Neural progenitor cell (in vitro differentiated cells): ENCODE results near the gene NFKB1. TPM values are rescaled to one million over a fixed set of nuclear protein-coding genes. Genes with fewer than 3 reads are reported as not detected.

Source experiments
- DNase-seq: peaks from one replicate; pipeline ENCODE4 v3.0.0-alpha.2; 2016; ENCODE audit warnings: low spot score
- H2AFZ ChIP-seq: fragments of 200-600 bp; sonication (generic); replicated peaks from 2 replicates; pipeline ENCODE4 v1.6.1; 2016; ENCODE audit warnings: antibody characterized with exemption
- H3F3A ChIP-seq: fragments of 200-600 bp; sonication (generic); 2 replicates; pipeline ENCODE4 v1.6.1; 2016; ENCODE audit warnings: antibody characterized with exemption, low read depth
- H3K27ac ChIP-seq: fragments of 200-600 bp; sonication (generic); 2 replicates; pipeline ENCODE4 v1.5.1; 2016; ENCODE audit warnings: mild to moderate bottlenecking
- H3K27me3 ChIP-seq: fragments of 200-600 bp; sonication (generic); 2 replicates; pipeline ENCODE4 v1.6.1; 2016; ENCODE audit warnings: mild to moderate bottlenecking, moderate library complexity
- H3K36me3 ChIP-seq: fragments of 200-600 bp; sonication (generic); 2 replicates; pipeline ENCODE4 v1.5.1; 2016
- H3K4me1 ChIP-seq: fragments of 200-600 bp; sonication (generic); 2 replicates; pipeline ENCODE4 v1.6.1; 2016; ENCODE audit warnings: mixed run types
- H3K4me2 ChIP-seq: fragments of 200-600 bp; sonication (generic); 2 replicates; pipeline ENCODE4 v1.6.1; 2016
- H3K4me3 ChIP-seq: fragments of 200-600 bp; sonication (generic); 2 replicates; pipeline ENCODE4 v1.5.1; 2016
- H3K79me2 ChIP-seq: fragments of 200-600 bp; sonication (generic); 2 replicates; pipeline ENCODE4 v1.6.1; 2016; ENCODE audit warnings: low read depth
- H3K9ac ChIP-seq: fragments of 200-600 bp; sonication (generic); 2 replicates; pipeline ENCODE4 v1.6.1; 2016
- H3K9me3 ChIP-seq: fragments of 200-600 bp; sonication (generic); 2 replicates; pipeline ENCODE4 v1.5.1; 2016; ENCODE audit warnings: low read depth
- H4K20me1 ChIP-seq: fragments of 200-600 bp; sonication (generic); 2 replicates; pipeline ENCODE4 v1.6.1; 2016; ENCODE audit warnings: low read depth
- H3K27ac Mint-ChIP-seq: 3 replicates; pipeline ENCODE4 v1.8.0; 2021; ENCODE audit warnings: mixed read lengths
- H3K27me3 Mint-ChIP-seq: 2 replicates; pipeline ENCODE4 v1.8.0; 2022; ENCODE audit warnings: low read depth, mild to moderate bottlenecking, inconsistent platforms, moderate library complexity, mixed read lengths; ENCODE audit not compliant: insufficient read depth
- H3K36me3 Mint-ChIP-seq: 3 replicates; pipeline ENCODE4 v1.8.0; 2021; ENCODE audit warnings: mixed read lengths
- H3K4me1 Mint-ChIP-seq: 3 replicates; pipeline ENCODE4 v1.8.0; 2021; ENCODE audit warnings: mixed read lengths
- H3K4me3 Mint-ChIP-seq: 3 replicates; pipeline ENCODE4 v1.8.0; 2021; ENCODE audit warnings: mild to moderate bottlenecking, moderate library complexity, mixed read lengths
- H3K9me3 Mint-ChIP-seq: 3 replicates; pipeline ENCODE4 v1.8.0; 2020; ENCODE audit warnings: mixed read lengths
- EZH2 ChIP-seq: fragments of 200-600 bp; sonication (generic); IDR thresholded peaks from 2 replicates; pipeline ENCODE4 v1.6.1; 2017; ENCODE audit warnings: antibody characterized with exemption, mild to moderate bottlenecking, moderate library complexity
- EZH2phosphoT487 ChIP-seq: fragments of 200-600 bp; sonication (generic); IDR thresholded peaks from 2 replicates; pipeline ENCODE4 v1.6.1; 2017; ENCODE audit warnings: antibody characterized with exemption
- total RNA-seq: library from RNA; depleted of rRNA; stranded (reverse); fragments of >200 nt; gene quantifications from 2 replicates; pipeline ENCODE4 v1.2.3, GENCODE V29; 2015; ENCODE audit warnings: low replicate concordance
- TF ChIP-seq, protein P1 (sequence below): fragments of 200-600 bp; sonication (generic); IDR thresholded peaks from 2 replicates; pipeline ENCODE4 v1.5.1; 2017; ENCODE audit warnings: antibody characterized with exemption, mild to moderate bottlenecking

The NFKB1 gene
- total RNA-seq, 1 donor from 2014 or later, result 14.1 TPM

DNA sequence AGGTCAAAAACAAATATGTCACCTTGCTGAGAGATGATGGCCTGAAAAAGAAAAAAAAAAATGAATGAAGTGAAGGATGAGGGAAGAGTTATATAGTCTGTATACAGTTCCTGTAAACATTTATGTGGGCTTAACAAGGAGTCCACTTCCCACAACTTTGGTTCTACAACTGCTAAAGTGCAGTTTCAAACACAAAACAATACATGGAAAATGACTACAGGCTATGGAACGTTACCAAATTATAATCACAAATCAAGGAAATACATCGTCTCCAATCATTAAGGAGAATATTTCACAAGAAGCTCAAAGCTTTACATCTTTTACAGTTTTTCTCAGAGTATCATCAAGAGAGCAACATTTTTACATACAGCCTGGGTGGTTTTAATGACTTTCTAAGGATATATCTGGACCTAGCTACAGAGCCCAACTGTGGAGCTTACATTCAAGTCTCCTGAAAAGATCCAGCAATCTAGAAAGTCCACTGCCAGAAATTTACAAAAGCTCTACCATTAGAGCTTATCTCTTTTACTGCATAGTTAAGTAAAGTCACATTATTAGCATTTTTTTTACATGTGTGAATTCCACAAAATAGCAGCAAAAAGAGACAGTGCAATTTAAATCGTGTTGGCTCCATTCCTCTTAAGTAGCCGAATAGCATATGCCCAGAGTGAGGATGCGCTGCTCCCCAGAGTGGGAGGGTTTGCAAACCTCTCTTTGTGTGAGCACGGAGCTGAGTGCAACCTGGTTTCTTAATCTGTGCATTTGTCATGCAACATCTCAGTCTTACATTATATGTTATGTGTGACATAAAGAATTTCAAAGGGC lies 131.3 kb downstream of the NFKB1 start:
- H3K9me3 Mint-ChIP-seq, result no peaks in the 10 kb centered on the region
- no peak for TF ChIP-seq EZH2
- TF ChIP-seq, protein P1, sequence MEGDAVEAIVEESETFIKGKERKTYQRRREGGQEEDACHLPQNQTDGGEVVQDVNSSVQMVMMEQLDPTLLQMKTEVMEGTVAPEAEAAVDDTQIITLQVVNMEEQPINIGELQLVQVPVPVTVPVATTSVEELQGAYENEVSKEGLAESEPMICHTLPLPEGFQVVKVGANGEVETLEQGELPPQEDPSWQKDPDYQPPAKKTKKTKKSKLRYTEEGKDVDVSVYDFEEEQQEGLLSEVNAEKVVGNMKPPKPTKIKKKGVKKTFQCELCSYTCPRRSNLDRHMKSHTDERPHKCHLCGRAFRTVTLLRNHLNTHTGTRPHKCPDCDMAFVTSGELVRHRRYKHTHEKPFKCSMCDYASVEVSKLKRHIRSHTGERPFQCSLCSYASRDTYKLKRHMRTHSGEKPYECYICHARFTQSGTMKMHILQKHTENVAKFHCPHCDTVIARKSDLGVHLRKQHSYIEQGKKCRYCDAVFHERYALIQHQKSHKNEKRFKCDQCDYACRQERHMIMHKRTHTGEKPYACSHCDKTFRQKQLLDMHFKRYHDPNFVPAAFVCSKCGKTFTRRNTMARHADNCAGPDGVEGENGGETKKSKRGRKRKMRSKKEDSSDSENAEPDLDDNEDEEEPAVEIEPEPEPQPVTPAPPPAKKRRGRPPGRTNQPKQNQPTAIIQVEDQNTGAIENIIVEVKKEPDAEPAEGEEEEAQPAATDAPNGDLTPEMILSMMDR, result no peak
- TF ChIP-seq EZH2phosphoT487, result no peak
- peaks cover 9% of the 10 kb centered on the region for H3K4me1 Mint-ChIP-seq

GRCh38 chr4:102633100-102633499 lies 131.9 kb downstream of the NFKB1 start:
- Histone ChIP-seq H2AFZ (no peak overlapping the region), H4K20me1 (no peaks in the 10 kb centered on the region), H3F3A (no peaks in the 10 kb centered on the region), H3K27ac (no peak overlapping the region), H3K9ac (no peak overlapping the region), H3K79me2 (no peaks in the 10 kb centered on the region), H3K4me1 (no peaks in the 10 kb centered on the region), H3K9me3 (no peaks in the 10 kb centered on the region), H3K36me3 (no peaks in the 10 kb centered on the region), H3K27me3 (no peaks in the 10 kb centered on the region), H3K4me3 (no peak overlapping the region), H3K4me2 (no peak overlapping the region)
- peaks cover 2% of the 10 kb centered on the region for H3K27me3 Mint-ChIP-seq
- H3K4me3 Mint-ChIP-seq, result no peak overlapping the region
- no peak overlapping the region for H3K27ac Mint-ChIP-seq
- no peaks in the 10 kb centered on the region for H3K9me3 Mint-ChIP-seq
- peaks cover 9% of the 10 kb centered on the region for H3K4me1 Mint-ChIP-seq
- DNase-seq, result no peak
- H3K36me3 Mint-ChIP-seq, result peaks cover 6% of the 10 kb centered on the region
- TF ChIP-seq, protein P1, result no peak
- TF ChIP-seq EZH2, result no peak
- TF ChIP-seq EZH2phosphoT487, result no peak

More for the DNA sequence above, 131.3 kb downstream of the NFKB1 start:
- H4K20me1 ChIP-seq, result no peaks in the 10 kb centered on the region
- H3K79me2 ChIP-seq, result no peaks in the 10 kb centered on the region
- no peak overlapping the region for H3K4me3 ChIP-seq
- H3K4me1 ChIP-seq, result no peaks in the 10 kb centered on the region
- no peaks in the 10 kb centered on the region for H3K9me3 ChIP-seq
- H3K36me3 ChIP-seq, result no peaks in the 10 kb centered on the region
- H3K9ac ChIP-seq, result no peak overlapping the region
- H3K27ac ChIP-seq, result no peak overlapping the region
- H3K4me2 ChIP-seq, result no peak overlapping the region
- no peak for DNase-seq
- Mint-ChIP-seq H3K27me3 (peaks cover 2% of the 10 kb centered on the region), H3K36me3 (peaks cover 5% of the 10 kb centered on the region), H3K27ac (no peak overlapping the region), H3K4me3 (no peak overlapping the region)
- H3K27me3 ChIP-seq, result no peaks in the 10 kb centered on the region
- H3F3A ChIP-seq, result no peaks in the 10 kb centered on the region
- no peak overlapping the region for H2AFZ ChIP-seq

DNA sequence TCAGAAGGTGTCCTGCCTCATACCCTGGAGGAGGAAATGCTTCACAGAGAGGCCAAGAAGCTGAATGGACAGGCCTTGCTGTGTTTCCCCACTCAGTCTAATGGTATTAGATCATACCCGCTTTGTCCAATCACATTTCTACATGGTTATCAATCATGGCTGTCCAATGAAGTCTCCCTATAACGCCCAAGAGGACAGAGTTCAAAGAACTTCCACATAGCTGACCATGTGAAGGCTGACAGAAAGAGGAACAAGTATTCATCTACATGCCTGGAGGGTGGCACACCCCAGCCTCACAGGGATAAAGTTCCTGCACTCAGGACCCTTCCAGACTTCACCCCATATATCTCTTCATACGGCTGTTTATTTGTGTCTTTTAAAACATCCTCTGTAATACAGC lies 136.2 kb downstream of the NFKB1 start:
- H3K36me3 ChIP-seq, result no peaks in the 10 kb centered on the region
- no peaks in the 10 kb centered on the region for H3K27me3 ChIP-seq
- H3K9ac ChIP-seq, result no peak overlapping the region
- H3K4me1 ChIP-seq, result no peaks in the 10 kb centered on the region
- H3K4me3 Mint-ChIP-seq, result no peak overlapping the region
- DNase-seq, result no peak
- no peak overlapping the region for H3K27ac ChIP-seq
- H3K9me3 Mint-ChIP-seq, result no peaks in the 10 kb centered on the region
- H3F3A ChIP-seq, result no peaks in the 10 kb centered on the region
- TF ChIP-seq EZH2, result no peak
- TF ChIP-seq, protein P1, result no peak
- no peak for TF ChIP-seq EZH2phosphoT487
- no peaks in the 10 kb centered on the region for H3K79me2 ChIP-seq
- no peaks in the 10 kb centered on the region for H3K9me3 ChIP-seq
- H3K36me3 Mint-ChIP-seq, result peaks cover 4% of the 10 kb centered on the region
- no peak overlapping the region for H3K4me3 ChIP-seq
- peaks cover 3% of the 10 kb centered on the region for H3K4me1 Mint-ChIP-seq
- H4K20me1 ChIP-seq, result no peaks in the 10 kb centered on the region
- H2AFZ ChIP-seq, result no peak overlapping the region
- H3K4me2 ChIP-seq, result no peak overlapping the region
- no peak overlapping the region for H3K27ac Mint-ChIP-seq
- H3K27me3 Mint-ChIP-seq, result peaks cover under 1% of the 10 kb centered on the region
